Tibial nerve (tissue), 3 donors: Measurements from ENCODE around the gene RASSF5.
A peak's percentile ranks its signal among the peaks of the same experiment; 100 is the strongest.

Experiments
- POLR2A ChIP-seq, 2 donors: fragments of 450-650 bp; IDR thresholded peaks; one replicate each; pipeline ENCODE4 v1.6.1; 2017; ENCODE audit warnings: antibody characterized with exemption in 2 of 2, mild to moderate bottlenecking in 2 of 2, moderate library complexity in 2 of 2
- TF ChIP-seq, protein P1 (sequence below), 5 experiments: fragments of 200-600 bp in 3 of 5; fragments of 450-650 bp in 2 of 5; sonication (generic) in 3 of 5; IDR thresholded peaks; one replicate each; pipeline ENCODE4 v1.5.1; 2016 to 2019; ENCODE audit warnings: antibody characterized with exemption in 5 of 5, mild to moderate bottlenecking in 3 of 5, moderate library complexity in 2 of 5

DNA sequence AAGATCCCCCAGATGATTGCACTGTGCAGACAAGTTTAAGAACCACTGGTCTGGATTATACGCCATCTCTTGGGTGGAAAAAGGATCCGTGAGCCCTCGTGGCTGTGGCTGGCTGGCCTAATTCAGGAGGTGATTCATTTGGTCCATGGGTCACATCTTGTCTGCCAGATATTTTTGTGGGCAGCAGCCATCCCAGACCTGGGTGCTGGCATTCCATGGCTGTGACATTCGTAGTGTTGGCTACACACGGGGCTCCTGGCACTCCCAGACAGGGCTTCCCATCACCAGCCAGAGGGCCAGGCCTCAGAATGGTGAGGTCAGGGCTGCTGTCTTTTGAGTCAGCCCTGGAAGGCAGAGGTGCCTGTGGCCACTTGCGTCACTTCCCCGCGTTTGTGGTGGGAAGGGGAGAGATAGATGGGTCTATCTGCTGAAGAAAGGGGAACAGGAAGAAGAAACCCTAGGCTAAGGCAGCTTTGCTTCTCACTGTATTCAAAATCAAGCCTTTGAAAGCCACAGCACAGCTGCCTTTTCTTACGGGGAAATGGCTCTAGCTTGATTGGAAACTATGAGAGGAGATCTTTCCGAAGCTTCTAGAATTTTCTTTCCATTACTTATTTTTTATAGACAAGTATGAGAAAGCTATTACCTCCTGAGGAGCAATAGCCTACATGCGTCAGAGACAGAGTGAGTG lies 72.6 kb downstream of the RASSF5 start:
- TF ChIP-seq, protein P1, sequence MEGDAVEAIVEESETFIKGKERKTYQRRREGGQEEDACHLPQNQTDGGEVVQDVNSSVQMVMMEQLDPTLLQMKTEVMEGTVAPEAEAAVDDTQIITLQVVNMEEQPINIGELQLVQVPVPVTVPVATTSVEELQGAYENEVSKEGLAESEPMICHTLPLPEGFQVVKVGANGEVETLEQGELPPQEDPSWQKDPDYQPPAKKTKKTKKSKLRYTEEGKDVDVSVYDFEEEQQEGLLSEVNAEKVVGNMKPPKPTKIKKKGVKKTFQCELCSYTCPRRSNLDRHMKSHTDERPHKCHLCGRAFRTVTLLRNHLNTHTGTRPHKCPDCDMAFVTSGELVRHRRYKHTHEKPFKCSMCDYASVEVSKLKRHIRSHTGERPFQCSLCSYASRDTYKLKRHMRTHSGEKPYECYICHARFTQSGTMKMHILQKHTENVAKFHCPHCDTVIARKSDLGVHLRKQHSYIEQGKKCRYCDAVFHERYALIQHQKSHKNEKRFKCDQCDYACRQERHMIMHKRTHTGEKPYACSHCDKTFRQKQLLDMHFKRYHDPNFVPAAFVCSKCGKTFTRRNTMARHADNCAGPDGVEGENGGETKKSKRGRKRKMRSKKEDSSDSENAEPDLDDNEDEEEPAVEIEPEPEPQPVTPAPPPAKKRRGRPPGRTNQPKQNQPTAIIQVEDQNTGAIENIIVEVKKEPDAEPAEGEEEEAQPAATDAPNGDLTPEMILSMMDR (IDR thresholded peaks at IDR 0.05): no peak
- TF ChIP-seq POLR2A (IDR thresholded peaks at IDR 0.05): peak in 1 of 2 donors; percentile 28
